ENCODE data around the gene OPCML.

OPCML gene

GRCh38 chr11:133239575-133239974 is 292.7 kb downstream of the OPCML start:
- no peaks in the 10 kb centered on the region for H4K20me1 ChIP-seq (ENCODE audit: insufficient read depth)
- H3K4me1 ChIP-seq (ENCODE audit: low read depth, poor library complexity, severe bottlenecking), result no peaks in the 10 kb centered on the region
- H3K79me2 ChIP-seq (ENCODE audit: insufficient read depth, low read depth), result no peaks in the 10 kb centered on the region
- no peak overlapping the region for H3K4me3 ChIP-seq (IDR thresholded peaks at IDR 0.05; ENCODE audit: insufficient read depth, low read depth, low read length)
- H3K4me2 ChIP-seq, result no peak overlapping the region
- H3K9ac ChIP-seq, result no peak overlapping the region
- H3K27ac ChIP-seq, result no peak overlapping the region
- no peaks in the 10 kb centered on the region for H3K27me3 ChIP-seq (ENCODE audit: insufficient read depth, low read depth)
- no peak for TF ChIP-seq CTCF (conservative IDR thresholded peaks at IDR 0.05; ENCODE audit: low read depth, low read length)
- H2AFZ ChIP-seq (ENCODE audit: low read depth), result no peak overlapping the region
- no peaks in the 10 kb centered on the region for H3K36me3 ChIP-seq (ENCODE audit: insufficient read depth)

- no peak for TF ChIP-seq CTCF (conservative IDR thresholded peaks at IDR 0.05; ENCODE audit: low read depth, low read length)
- Histone ChIP-seq H3K4me2 (no peak overlapping the region), H3K27ac (no peak overlapping the region)
Observed at GRCh38 chr11:133238495-133238894, 293.8 kb downstream of the OPCML start.

GRCh38 chr11:133238027-133238426 is 294.3 kb downstream of the OPCML start:
- H3K4me2 ChIP-seq, result no peak overlapping the region
- no peak overlapping the region for H3K4me3 ChIP-seq (IDR thresholded peaks at IDR 0.05; ENCODE audit: insufficient read depth, low read depth, low read length)
- no peak overlapping the region for H2AFZ ChIP-seq (ENCODE audit: low read depth)
- no peaks in the 10 kb centered on the region for H3K36me3 ChIP-seq (ENCODE audit: insufficient read depth)
- H3K9ac ChIP-seq, result no peak overlapping the region
- H3K79me2 ChIP-seq (ENCODE audit: insufficient read depth, low read depth), result no peaks in the 10 kb centered on the region
- H3K27me3 ChIP-seq (ENCODE audit: insufficient read depth, low read depth), result no peaks in the 10 kb centered on the region
- no peak overlapping the region for H3K27ac ChIP-seq
- no peaks in the 10 kb centered on the region for H3K4me1 ChIP-seq (ENCODE audit: low read depth, poor library complexity, severe bottlenecking)
- TF ChIP-seq CTCF (conservative IDR thresholded peaks at IDR 0.05; ENCODE audit: low read depth, low read length), result no peak
- H4K20me1 ChIP-seq (ENCODE audit: insufficient read depth), result no peaks in the 10 kb centered on the region

More at GRCh38 chr11:133238495-133238894, 293.8 kb downstream of the OPCML start:
- no peak overlapping the region for H3K9ac ChIP-seq
- no peaks in the 10 kb centered on the region for H3K27me3 ChIP-seq (ENCODE audit: insufficient read depth, low read depth)
- H3K4me1 ChIP-seq (ENCODE audit: low read depth, poor library complexity, severe bottlenecking), result no peaks in the 10 kb centered on the region
- no peaks in the 10 kb centered on the region for H3K79me2 ChIP-seq (ENCODE audit: insufficient read depth, low read depth)
- no peak overlapping the region for H2AFZ ChIP-seq (ENCODE audit: low read depth)
- no peaks in the 10 kb centered on the region for H3K36me3 ChIP-seq (ENCODE audit: insufficient read depth)
- H3K4me3 ChIP-seq (IDR thresholded peaks at IDR 0.05; ENCODE audit: insufficient read depth, low read depth, low read length), result no peak overlapping the region
- H4K20me1 ChIP-seq (ENCODE audit: insufficient read depth), result no peaks in the 10 kb centered on the region

GRCh38 chr11:133235381-133235780 is 296.9 kb downstream of the OPCML start:
- no peaks in the 10 kb centered on the region for H3K79me2 ChIP-seq (ENCODE audit: insufficient read depth, low read depth)
- no peak overlapping the region for H3K27ac ChIP-seq
- H3K36me3 ChIP-seq (ENCODE audit: insufficient read depth), result no peaks in the 10 kb centered on the region
- no peak overlapping the region for H3K4me3 ChIP-seq (IDR thresholded peaks at IDR 0.05; ENCODE audit: insufficient read depth, low read depth, low read length)
- TF ChIP-seq CTCF (conservative IDR thresholded peaks at IDR 0.05; ENCODE audit: low read depth, low read length), result no peak
- H3K9ac ChIP-seq, result no peak overlapping the region
- no peaks in the 10 kb centered on the region for H3K27me3 ChIP-seq (ENCODE audit: insufficient read depth, low read depth)
- no peaks in the 10 kb centered on the region for H4K20me1 ChIP-seq (ENCODE audit: insufficient read depth)
- no peak overlapping the region for H3K4me2 ChIP-seq
- no peaks in the 10 kb centered on the region for H3K4me1 ChIP-seq (ENCODE audit: low read depth, poor library complexity, severe bottlenecking)
- no peak overlapping the region for H2AFZ ChIP-seq (ENCODE audit: low read depth)

Measured in KMS-11 (cell line).